WTC11 (cell line): ENCODE data around the gene MYL12B. TPM values are rescaled to one million over a fixed set of nuclear protein-coding genes. Genes with fewer than 3 reads are reported as not detected.

Experiments
- ATAC-seq: fragments of 200-7000 bp; cut with Tn5 transposase; 2 replicates; pipeline ENCODE4 v1.10.0; 2021; ENCODE audit warnings: mild to moderate bottlenecking, moderate library complexity
- CTCF ChIA-PET: fragments of 300-600 bp; sonication (Branson Sonifier 250); formaldehyde crosslinking; loops from one replicate; lab custom pipeline; 2021; ENCODE audit warnings: antibody characterized with exemption; lab: Charles Lee
- POLR2A ChIA-PET: fragments of 350-600 bp; sonication (Branson Sonifier 250); formaldehyde crosslinking; loops from one replicate; lab custom pipeline; 2021; ENCODE audit warnings: antibody characterized with exemption; lab: Charles Lee
- DNase-seq: peaks from one replicate; pipeline ENCODE4 v3.0.0; 2021; ENCODE audit warnings: low spot score
- H3K27ac Mint-ChIP-seq: 2 replicates; pipeline ENCODE4 v1.8.0; 2021; ENCODE audit warnings: mixed read lengths
- H3K27me3 Mint-ChIP-seq: 2 replicates; pipeline ENCODE4 v1.8.0; 2021; ENCODE audit warnings: low read depth, mild to moderate bottlenecking, moderate library complexity, mixed read lengths
- H3K36me3 Mint-ChIP-seq: 2 replicates; pipeline ENCODE4 v1.8.0; 2021; ENCODE audit warnings: mixed read lengths
- H3K4me1 Mint-ChIP-seq: 2 replicates; pipeline ENCODE4 v1.8.0; 2022; ENCODE audit warnings: mixed read lengths
- H3K4me3 Mint-ChIP-seq: 2 replicates; pipeline ENCODE4 v1.8.0; 2021; ENCODE audit warnings: mild to moderate bottlenecking, moderate library complexity, mixed read lengths
- H3K9me3 Mint-ChIP-seq: 2 replicates; pipeline ENCODE4 v1.8.0; 2021; ENCODE audit warnings: mixed read lengths
- ATF2 ChIP-seq: sonication (generic); formaldehyde crosslinking; IDR thresholded peaks from 2 replicates; pipeline ENCODE4 v1.8.1; 2022; ENCODE audit warnings: low read depth, missing genetic modification reagents, borderline replicate concordance
- ATF6 ChIP-seq: sonication (generic); formaldehyde crosslinking; IDR thresholded peaks from 2 replicates; pipeline ENCODE4 v1.8.1; 2023; ENCODE audit warnings: mild to moderate bottlenecking, missing genetic modification reagents
- E2F4 ChIP-seq: sonication (generic); formaldehyde crosslinking; IDR thresholded peaks from 2 replicates; pipeline ENCODE4 v1.8.1; 2022; ENCODE audit warnings: low read depth, mild to moderate bottlenecking, moderate library complexity, missing genetic modification reagents, borderline replicate concordance
- GTF2I ChIP-seq: fragments of 250-450 bp; sonication (Bioruptor Pico); conservative IDR thresholded peaks from 2 replicates; pipeline ENCODE4 v1.4.0; 2021; ENCODE audit warnings: mild to moderate bottlenecking
- HMGXB4 ChIP-seq: sonication (generic); formaldehyde crosslinking; IDR thresholded peaks from 2 replicates; pipeline ENCODE4 v1.8.1; 2023; ENCODE audit warnings: mild to moderate bottlenecking, moderate library complexity, missing genetic modification reagents
- IRF2 ChIP-seq: sonication (generic); formaldehyde crosslinking; IDR thresholded peaks from 2 replicates; pipeline ENCODE4 v1.8.0; 2022; ENCODE audit warnings: low read depth, missing genetic modification reagents, borderline replicate concordance
- JUN ChIP-seq: sonication (generic); formaldehyde crosslinking; IDR thresholded peaks from 2 replicates; pipeline ENCODE4 v1.8.0; 2023; ENCODE audit warnings: mild to moderate bottlenecking, missing genetic modification reagents
- PRRX2 ChIP-seq: fragments of 250-450 bp; sonication (Bioruptor Pico); IDR thresholded peaks from 2 replicates; pipeline ENCODE4 v1.8.0; 2021; ENCODE audit warnings: mild to moderate bottlenecking
- RORB ChIP-seq: fragments of 250-450 bp; sonication (Bioruptor Pico); IDR thresholded peaks from 2 replicates; pipeline ENCODE4 v1.9.0; 2021; ENCODE audit warnings: mild to moderate bottlenecking
- TCF7 ChIP-seq: sonication (generic); formaldehyde crosslinking; IDR thresholded peaks from 2 replicates; pipeline ENCODE4 v1.8.0; 2022; ENCODE audit warnings: mild to moderate bottlenecking, low read depth, missing genetic modification reagents, moderate library complexity
- TEAD1 ChIP-seq: sonication (generic); formaldehyde crosslinking; IDR thresholded peaks from 2 replicates; pipeline ENCODE4 v1.8.0; 2022; ENCODE audit warnings: mild to moderate bottlenecking, missing genetic modification reagents
- ZBTB21 ChIP-seq: sonication (generic); formaldehyde crosslinking; IDR thresholded peaks from 2 replicates; pipeline ENCODE4 v1.8.1; 2023; ENCODE audit warnings: mild to moderate bottlenecking, missing genetic modification reagents, borderline replicate concordance
- ZBTB43 ChIP-seq: sonication (generic); formaldehyde crosslinking; IDR thresholded peaks from 2 replicates; pipeline ENCODE4 v1.8.1; 2023; ENCODE audit warnings: mild to moderate bottlenecking, missing genetic modification reagents
- ZNF263 ChIP-seq: sonication (generic); formaldehyde crosslinking; IDR thresholded peaks from 2 replicates; pipeline ENCODE4 v1.8.1; 2022; ENCODE audit warnings: low read depth, mild to moderate bottlenecking, moderate library complexity, missing genetic modification reagents
- ZNF416 ChIP-seq: fragments of 250-450 bp; sonication (Bioruptor Pico); IDR thresholded peaks from 2 replicates; pipeline ENCODE4 v1.9.0; 2021; ENCODE audit warnings: mild to moderate bottlenecking, inconsistent platforms
- ZNF532 ChIP-seq: fragments of 250-450 bp; sonication (Bioruptor Pico); IDR thresholded peaks from 2 replicates; pipeline ENCODE4 v1.9.0; 2021; ENCODE audit warnings: mild to moderate bottlenecking, borderline replicate concordance
- total RNA-seq: library from RNA; stranded (reverse); gene quantifications from 3 replicates; pipeline ENCODE4 v1.2.3, GENCODE V29; 2021

MYL12B gene
- total RNA-seq, 1 experiment from 2014 or later, result 173 TPM

GRCh38 chr18:3236470-3236869, 25.5 kb upstream of the MYL12B start (continued):
- TF ChIP-seq ZNF532 (CRISPR knock-in tag) (no peak), ZBTB21 (no peak)
- TF ChIP-seq, all 79 proteins: peak for 0

GRCh38 chr18:3238742-3239141, 23.2 kb upstream of the MYL12B start:
- Mint-ChIP-seq H3K27ac (no peak overlapping the region), H3K9me3 (peaks cover 44% of the 10 kb centered on the region), H3K4me1 (no peaks in the 10 kb centered on the region), H3K36me3 (peaks cover 40% of the 10 kb centered on the region), H3K27me3 (peaks cover 4% of the 10 kb centered on the region), H3K4me3 (no peak overlapping the region)
- no peak for DNase-seq
- ChIA-PET POLR2A (no interaction called here), CTCF (interaction anchor here (0.8 kb wide), 1 partner anchor 110 kb away, joined by 3 read pairs; no protein-coding TSS in a partner anchor)
- TF ChIP-seq ZBTB43, result no peak
- TF ChIP-seq JUN (CRISPR knock-in tag), result no peak
- ATAC-seq, result peak; percentile 36

- POLR2A ChIA-PET, result interaction anchor here (1.8 kb wide), 1 partner anchor 358 kb away, joined by 5 read pairs; no protein-coding TSS in a partner anchor
- CTCF ChIA-PET, result interaction anchor here (0.9 to 2.5 kb wide), 13 partner anchors 14 to 625 kb away, joined by 3 to 21 read pairs (median 6); no protein-coding TSS in a partner anchor
- DNase-seq, result no peak
- no peak for TF ChIP-seq ATF6 (CRISPR knock-in tag)
- Mint-ChIP-seq H3K27me3 (peaks cover 4% of the 10 kb centered on the region; the same call in 1 of the 2 replicates), H3K4me1 (peaks cover 23% of the 10 kb centered on the region), H3K4me3 (peak overlapping the region; percentile 96), H3K27ac (no peak overlapping the region), H3K9me3 (peaks cover 24% of the 10 kb centered on the region), H3K36me3 (peaks cover 33% of the 10 kb centered on the region)
- no peak for ATAC-seq
Measured at GRCh38 chr18:3245185-3245564, 16.8 kb upstream of the MYL12B start.

- DNase-seq (peak; percentile 90), ATAC-seq (peak; percentile 63)
- POLR2A ChIA-PET, result interaction anchor here (0.6 to 1.8 kb wide), 8 partner anchors 15 to 420 kb away, joined by 3 to 5 read pairs (median 3); partner anchors contain the start of gene LPIN2
- CTCF ChIA-PET, result interaction anchor here (0.5 to 2.5 kb wide), 40 partner anchors 12 to 624 kb away, joined by 3 to 21 read pairs (median 4); partner anchors contain the start of gene EMILIN2
- peaks cover 16% of the 10 kb centered on the region for H3K9me3 Mint-ChIP-seq
- H3K27me3 Mint-ChIP-seq, result no peaks in the 10 kb centered on the region
- peak overlapping the region; percentile 78 for H3K27ac Mint-ChIP-seq
- H3K4me1 Mint-ChIP-seq, result peaks cover 29% of the 10 kb centered on the region
- peak overlapping the region; percentile 96 for H3K4me3 Mint-ChIP-seq
- H3K36me3 Mint-ChIP-seq, result peaks cover 25% of the 10 kb centered on the region
- TF ChIP-seq ATF2 (CRISPR knock-in tag) (no peak), TCF7 (CRISPR knock-in tag) (no peak), GTF2I (no peak), ZNF416 (no peak), RORB (CRISPR knock-in tag) (no peak), ZNF263 (CRISPR knock-in tag) (no peak), E2F4 (CRISPR knock-in tag) (no peak), IRF2 (CRISPR knock-in tag) (no peak), HMGXB4 (CRISPR knock-in tag) (no peak), TEAD1 (0 out of 2 replicates have a peak, but pooled peaks have one; percentile 14), PRRX2 (CRISPR knock-in tag) (no peak)
Measured at GRCh38 chr18:3245853-3246634, 15.9 kb upstream of the MYL12B start.
